ENCODE data around the gene CDKN2AIPNL. TPM values are rescaled to one million over a fixed set of nuclear protein-coding genes. Genes with fewer than 3 reads are reported as not detected.
A peak's percentile ranks its signal among the peaks of the same experiment; 100 is the strongest.

CDKN2AIPNL gene
- total RNA-seq, 1 donor = 17.4 TPM

- Histone ChIP-seq H3K27ac (ENCODE audit: low read depth, low read length) (no peak overlapping the region), H3K79me2 (ENCODE audit: insufficient read depth, low read length) (no peaks in the 10 kb centered on the region), H3K4me2 (ENCODE audit: insufficient read depth, low read length) (no peak overlapping the region), H2AFZ (ENCODE audit: low read length) (peak overlapping the region; percentile 52), H3K36me3 (ENCODE audit: insufficient read depth, low read length) (no peaks in the 10 kb centered on the region), H3K4me3 (ENCODE audit: insufficient read depth, low read length) (no peak overlapping the region), H3K4me1 (ENCODE audit: insufficient read depth, low read length) (peaks cover 5% of the 10 kb centered on the region), H4K20me1 (ENCODE audit: insufficient read depth, low read length) (no peaks in the 10 kb centered on the region), H3K27me3 (ENCODE audit: insufficient read depth, low read length) (no peaks in the 10 kb centered on the region), H3K9me3 (ENCODE audit: low read depth, low read length) (no peaks in the 10 kb centered on the region)
- TF ChIP-seq, protein P1, sequence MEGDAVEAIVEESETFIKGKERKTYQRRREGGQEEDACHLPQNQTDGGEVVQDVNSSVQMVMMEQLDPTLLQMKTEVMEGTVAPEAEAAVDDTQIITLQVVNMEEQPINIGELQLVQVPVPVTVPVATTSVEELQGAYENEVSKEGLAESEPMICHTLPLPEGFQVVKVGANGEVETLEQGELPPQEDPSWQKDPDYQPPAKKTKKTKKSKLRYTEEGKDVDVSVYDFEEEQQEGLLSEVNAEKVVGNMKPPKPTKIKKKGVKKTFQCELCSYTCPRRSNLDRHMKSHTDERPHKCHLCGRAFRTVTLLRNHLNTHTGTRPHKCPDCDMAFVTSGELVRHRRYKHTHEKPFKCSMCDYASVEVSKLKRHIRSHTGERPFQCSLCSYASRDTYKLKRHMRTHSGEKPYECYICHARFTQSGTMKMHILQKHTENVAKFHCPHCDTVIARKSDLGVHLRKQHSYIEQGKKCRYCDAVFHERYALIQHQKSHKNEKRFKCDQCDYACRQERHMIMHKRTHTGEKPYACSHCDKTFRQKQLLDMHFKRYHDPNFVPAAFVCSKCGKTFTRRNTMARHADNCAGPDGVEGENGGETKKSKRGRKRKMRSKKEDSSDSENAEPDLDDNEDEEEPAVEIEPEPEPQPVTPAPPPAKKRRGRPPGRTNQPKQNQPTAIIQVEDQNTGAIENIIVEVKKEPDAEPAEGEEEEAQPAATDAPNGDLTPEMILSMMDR (IDR thresholded peaks at IDR 0.05; ENCODE audit: extremely low read depth, low read depth, low read length) = no peak
- peak; percentile 91 for DNase-seq (ENCODE audit: insufficient read length, low spot score, missing footprints)
These were observed 46.7 kb upstream of the CDKN2AIPNL start for GRCh38 chr5:134458234-134459009.

GRCh38 chr5:134457801-134458200, 46.1 kb upstream of the CDKN2AIPNL start:
- TF ChIP-seq, protein P1 (IDR thresholded peaks at IDR 0.05; ENCODE audit: extremely low read depth, low read depth, low read length) = no peak
- DNase-seq (ENCODE audit: insufficient read length, low spot score, missing footprints) = no peak
- Histone ChIP-seq H4K20me1 (ENCODE audit: insufficient read depth, low read length) (no peaks in the 10 kb centered on the region), H3K4me3 (ENCODE audit: insufficient read depth, low read length) (no peak overlapping the region), H2AFZ (ENCODE audit: low read length) (peak overlapping the region; percentile 52), H3K27ac (ENCODE audit: low read depth, low read length) (no peak overlapping the region), H3K4me1 (ENCODE audit: insufficient read depth, low read length) (peaks cover 5% of the 10 kb centered on the region), H3K36me3 (ENCODE audit: insufficient read depth, low read length) (no peaks in the 10 kb centered on the region), H3K9me3 (ENCODE audit: low read depth, low read length) (no peaks in the 10 kb centered on the region), H3K27me3 (ENCODE audit: insufficient read depth, low read length) (no peaks in the 10 kb centered on the region), H3K79me2 (ENCODE audit: insufficient read depth, low read length) (no peaks in the 10 kb centered on the region), H3K4me2 (ENCODE audit: insufficient read depth, low read length) (no peak overlapping the region)

DNA sequence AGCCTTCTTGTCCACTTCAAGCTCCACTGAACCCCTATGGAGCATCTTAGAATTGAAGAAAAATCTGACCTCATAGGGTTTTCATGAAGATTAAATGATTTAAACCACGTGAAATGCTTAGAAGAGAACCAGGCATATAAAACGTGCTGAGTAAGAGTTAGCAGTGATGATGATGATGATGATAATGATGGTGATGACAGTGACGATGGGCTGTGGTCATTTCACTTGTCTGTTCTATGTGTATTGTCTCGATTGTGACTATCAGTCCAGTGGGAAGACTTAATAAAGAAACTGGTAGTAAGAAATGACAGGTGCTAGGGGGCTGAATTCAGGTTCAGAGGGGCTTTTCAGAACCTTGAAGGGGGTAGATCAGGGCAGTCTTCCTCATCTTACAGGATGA, 45.1 kb upstream of the CDKN2AIPNL start:
- Histone ChIP-seq H4K20me1 (ENCODE audit: insufficient read depth, low read length) (no peaks in the 10 kb centered on the region), H3K4me1 (ENCODE audit: insufficient read depth, low read length) (peaks cover 11% of the 10 kb centered on the region), H2AFZ (ENCODE audit: low read length) (no peak overlapping the region), H3K27me3 (ENCODE audit: insufficient read depth, low read length) (no peaks in the 10 kb centered on the region), H3K36me3 (ENCODE audit: insufficient read depth, low read length) (no peaks in the 10 kb centered on the region), H3K27ac (ENCODE audit: low read depth, low read length) (no peak overlapping the region), H3K79me2 (ENCODE audit: insufficient read depth, low read length) (no peaks in the 10 kb centered on the region), H3K9me3 (ENCODE audit: low read depth, low read length) (no peaks in the 10 kb centered on the region), H3K4me3 (ENCODE audit: insufficient read depth, low read length) (no peak overlapping the region), H3K4me2 (ENCODE audit: insufficient read depth, low read length) (no peak overlapping the region)
- TF ChIP-seq, protein P1 (IDR thresholded peaks at IDR 0.05; ENCODE audit: extremely low read depth, low read depth, low read length) = no peak
- DNase-seq (ENCODE audit: insufficient read length, low spot score, missing footprints) = no peak

DNA sequence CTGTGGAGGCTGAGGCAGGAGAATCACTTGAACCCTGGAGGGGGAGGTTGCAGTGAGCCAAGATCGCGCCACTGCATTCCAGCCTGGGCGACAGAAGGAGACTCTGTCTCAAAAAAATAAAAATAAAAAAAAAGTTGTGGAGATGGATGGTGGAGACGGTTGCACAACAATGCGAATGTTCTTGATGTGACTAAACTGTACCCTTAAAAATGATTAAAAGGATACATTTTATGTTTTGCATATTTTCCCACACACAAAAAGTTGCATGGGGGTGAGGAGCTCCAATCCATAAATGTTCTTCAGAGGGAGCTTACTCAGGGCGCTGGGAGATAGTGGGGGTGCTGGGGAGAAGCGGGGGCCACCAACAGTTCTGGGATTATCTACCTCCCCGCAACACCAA, 43.8 kb upstream of the CDKN2AIPNL start:
- no peak for DNase-seq (ENCODE audit: insufficient read length, low spot score, missing footprints)

More for the DNA sequence above, 43.8 kb upstream of the CDKN2AIPNL start:
- H3K27me3 ChIP-seq (ENCODE audit: insufficient read depth, low read length) = no peaks in the 10 kb centered on the region
- H3K79me2 ChIP-seq (ENCODE audit: insufficient read depth, low read length) = no peaks in the 10 kb centered on the region
- no peak overlapping the region for H3K27ac ChIP-seq (ENCODE audit: low read depth, low read length)
- TF ChIP-seq, protein P1 (IDR thresholded peaks at IDR 0.05; ENCODE audit: extremely low read depth, low read depth, low read length) = no peak
- H3K4me1 ChIP-seq (ENCODE audit: insufficient read depth, low read length) = peaks cover 15% of the 10 kb centered on the region
- no peak overlapping the region for H3K4me3 ChIP-seq (ENCODE audit: insufficient read depth, low read length)
- no peak overlapping the region for H3K4me2 ChIP-seq (ENCODE audit: insufficient read depth, low read length)
- H3K9me3 ChIP-seq (ENCODE audit: low read depth, low read length) = no peaks in the 10 kb centered on the region
- H2AFZ ChIP-seq (ENCODE audit: low read length) = no peak overlapping the region
- H4K20me1 ChIP-seq (ENCODE audit: insufficient read depth, low read length) = no peaks in the 10 kb centered on the region
- no peaks in the 10 kb centered on the region for H3K36me3 ChIP-seq (ENCODE audit: insufficient read depth, low read length)

Measured in osteoblast (primary cell).